Keratinocyte (primary cell): ENCODE data around the gene ANO10. TPM values are rescaled to one million over a fixed set of nuclear protein-coding genes. Genes with fewer than 3 reads are reported as not detected.

Experiments used
- DNase-seq: peaks from one replicate; pipeline ENCODE4 v3.0.0-alpha.2; 2011; ENCODE audit warnings: low read depth, missing footprints, low spot score
- FAIRE-seq: peaks from 2 replicates; lab custom pipeline; 2011; peaks lifted over from hg19 to GRCh38; lab: Jason Lieb, UNC
- H2AFZ ChIP-seq: 2 replicates; pipeline ENCODE4 v1.6.0; 2012; ENCODE audit warnings: low read length, control low read depth, inconsistent platforms; ENCODE audit not compliant: control insufficient read depth
- H3K27ac ChIP-seq: 2 replicates; pipeline ENCODE4 v1.5.1; 2011; ENCODE audit warnings: low read length; ENCODE audit not compliant: control insufficient read depth, insufficient read depth
- H3K27me3 ChIP-seq: 3 replicates; pipeline ENCODE4 v1.6.0; 2011; ENCODE audit warnings: low read length; ENCODE audit not compliant: control insufficient read depth, insufficient read depth; ENCODE audit errors: extremely low read depth
- H3K36me3 ChIP-seq, 2 experiments: 2 replicates in 1 of 2; 3 replicates in 1 of 2; pipeline ENCODE4 v1.5.1; 2011; ENCODE audit warnings: low read length in 2 of 2, mild to moderate bottlenecking in 1 of 2; ENCODE audit not compliant: control insufficient read depth in 2 of 2, insufficient read depth in 2 of 2; ENCODE audit errors: extremely low read depth in 1 of 2
- H3K4me1 ChIP-seq: 3 replicates; pipeline ENCODE4 v1.5.1; 2011; ENCODE audit warnings: low read length; ENCODE audit not compliant: control insufficient read depth, insufficient read depth; ENCODE audit errors: extremely low read depth
- H3K4me2 ChIP-seq: 3 replicates; pipeline ENCODE4 v1.6.0; 2011; ENCODE audit warnings: low read depth, low read length; ENCODE audit not compliant: control insufficient read depth, insufficient read depth; ENCODE audit errors: extremely low read depth
- H3K4me3 ChIP-seq, 3 experiments: fragments of 200-600 bp in 1 of 3; sonication (generic) in 1 of 3; 2 replicates in 2 of 3; 3 replicates in 1 of 3; pipeline ENCODE4 v1.5.1; 2011 to 2016; ENCODE audit warnings: low read length in 3 of 3, mild to moderate bottlenecking in 3 of 3, control low read depth in 2 of 3, inconsistent platforms in 1 of 3, low read depth in 1 of 3, mixed read lengths in 1 of 3, mixed run types in 1 of 3, moderate library complexity in 1 of 3; ENCODE audit not compliant: control insufficient read depth in 2 of 3, insufficient read depth in 2 of 3; ENCODE audit errors: extremely low read depth in 1 of 3
- H3K79me2 ChIP-seq: 2 replicates; pipeline ENCODE4 v1.6.0; 2012; ENCODE audit warnings: low read length; ENCODE audit not compliant: control insufficient read depth, insufficient read depth
- H3K9ac ChIP-seq: 3 replicates; pipeline ENCODE4 v1.6.0; 2011; ENCODE audit warnings: low read length; ENCODE audit not compliant: control insufficient read depth, insufficient read depth; ENCODE audit errors: extremely low read depth
- H3K9me1 ChIP-seq: 3 replicates; pipeline ENCODE4 v1.6.0; 2011; ENCODE audit warnings: low read length; ENCODE audit not compliant: control insufficient read depth, insufficient read depth; ENCODE audit errors: extremely low read depth
- H3K9me3 ChIP-seq: 2 replicates; pipeline ENCODE4 v1.5.1; 2012; ENCODE audit warnings: low read depth, low read length; ENCODE audit not compliant: control insufficient read depth
- H4K20me1 ChIP-seq: 3 replicates; pipeline ENCODE4 v1.6.0; 2011; ENCODE audit warnings: low read length; ENCODE audit not compliant: control insufficient read depth, insufficient read depth; ENCODE audit errors: extremely low read depth
- EZH2 ChIP-seq: IDR thresholded peaks from one replicate; pipeline ENCODE4 v1.6.1; 2012; ENCODE audit warnings: inconsistent platforms, mild to moderate bottlenecking, low read length, moderate library complexity
- dilution Hi-C: fragments of 300-500 bp; cut with MboI; formaldehyde crosslinking; loops from one replicate; pipeline ENCODE4 v1.7.0; 2020; ENCODE audit warnings: low sequenced_read_pairs; ENCODE audit not compliant: extremely low pct_ligation_motif_present
- polyA plus RNA-seq, 5 experiments: library from polyadenylated mRNA; depleted of rRNA in 3 of 5; stranded (reverse) in 3 of 5; stranded (forward) in 1 of 5; unstranded in 1 of 5; fragments of >200 nt; gene quantifications; 1 replicate in 1 of 5; 2 replicates in 3 of 5; 3 replicates in 1 of 5; pipeline versions ENCODE4 v1.2.1 to v1.2.3, GENCODE V29; 2011 to 2012; ENCODE audit warnings: missing spikeins in 2 of 5, low read depth in 1 of 5, low replicate concordance in 1 of 5
- TF ChIP-seq, protein P1 (sequence below), 3 experiments: IDR thresholded peaks in 1 of 3; conservative IDR thresholded peaks in 1 of 3; optimal IDR thresholded peaks in 1 of 3; 2 replicates in 2 of 3; 3 replicates in 1 of 3; pipeline versions ENCODE3 to v1.5.1; 2011; ENCODE audit warnings: low read length in 3 of 3, mild to moderate bottlenecking in 3 of 3, moderate library complexity in 2 of 3, control low read depth in 1 of 3, inconsistent platforms in 1 of 3; ENCODE audit not compliant: insufficient read depth in 2 of 3; ENCODE audit errors: extremely low read depth in 1 of 3

The ANO10 gene
- polyA plus RNA-seq, 1 donor (not counting 4 experiments of a cell fraction or from before 2014, with no cell fraction given): 48.8 TPM

- H3K9me1 ChIP-seq: no peaks in the 10 kb centered on the region
- H3K4me1 ChIP-seq: no peaks in the 10 kb centered on the region
- peaks cover 10% of the 10 kb centered on the region for H3K9me3 ChIP-seq
- TF ChIP-seq EZH2: no peak
- TF ChIP-seq, protein P1, sequence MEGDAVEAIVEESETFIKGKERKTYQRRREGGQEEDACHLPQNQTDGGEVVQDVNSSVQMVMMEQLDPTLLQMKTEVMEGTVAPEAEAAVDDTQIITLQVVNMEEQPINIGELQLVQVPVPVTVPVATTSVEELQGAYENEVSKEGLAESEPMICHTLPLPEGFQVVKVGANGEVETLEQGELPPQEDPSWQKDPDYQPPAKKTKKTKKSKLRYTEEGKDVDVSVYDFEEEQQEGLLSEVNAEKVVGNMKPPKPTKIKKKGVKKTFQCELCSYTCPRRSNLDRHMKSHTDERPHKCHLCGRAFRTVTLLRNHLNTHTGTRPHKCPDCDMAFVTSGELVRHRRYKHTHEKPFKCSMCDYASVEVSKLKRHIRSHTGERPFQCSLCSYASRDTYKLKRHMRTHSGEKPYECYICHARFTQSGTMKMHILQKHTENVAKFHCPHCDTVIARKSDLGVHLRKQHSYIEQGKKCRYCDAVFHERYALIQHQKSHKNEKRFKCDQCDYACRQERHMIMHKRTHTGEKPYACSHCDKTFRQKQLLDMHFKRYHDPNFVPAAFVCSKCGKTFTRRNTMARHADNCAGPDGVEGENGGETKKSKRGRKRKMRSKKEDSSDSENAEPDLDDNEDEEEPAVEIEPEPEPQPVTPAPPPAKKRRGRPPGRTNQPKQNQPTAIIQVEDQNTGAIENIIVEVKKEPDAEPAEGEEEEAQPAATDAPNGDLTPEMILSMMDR (optimal IDR thresholded peaks at IDR 0.05 in 1 of 3, IDR thresholded peaks at IDR 0.05 in 1 of 3, conservative IDR thresholded peaks at IDR 0.05 in 1 of 3; ENCODE audit: extremely low read depth in 1 of 3, insufficient read depth in 2 of 3, low read length in 3 of 3): no peak
- no peaks in the 10 kb centered on the region for H4K20me1 ChIP-seq
- no peak overlapping the region for H3K27ac ChIP-seq
- H3K4me2 ChIP-seq: no peak overlapping the region
- DNase-seq (no peak), FAIRE-seq (no peak)
- peaks cover 14 to 24% of the 10 kb centered on the region in 2 experiments for H3K36me3 ChIP-seq
- H2AFZ ChIP-seq: no peak overlapping the region
- H3K9ac ChIP-seq: no peak overlapping the region
- peaks cover 25% of the 10 kb centered on the region for H3K79me2 ChIP-seq
- dilution Hi-C loops: no loop called here
- no peaks in the 10 kb centered on the region for H3K27me3 ChIP-seq
- no peak overlapping the region for H3K4me3 ChIP-seq
Measured at GRCh38 chr3:43338295-43338694, 283.5 kb downstream of the ANO10 start.

GRCh38 chr3:43335799-43336198 is 286.0 kb downstream of the ANO10 start:
- dilution Hi-C loops: no loop called here
- Histone ChIP-seq H3K27ac (no peak overlapping the region), H3K9ac (no peak overlapping the region), H2AFZ (no peak overlapping the region), H4K20me1 (no peaks in the 10 kb centered on the region), H3K9me1 (no peaks in the 10 kb centered on the region), H3K4me1 (no peaks in the 10 kb centered on the region), H3K27me3 (no peaks in the 10 kb centered on the region), H3K4me3 (no peak overlapping the region), H3K9me3 (peaks cover 10% of the 10 kb centered on the region), H3K4me2 (no peak overlapping the region), H3K36me3 (peaks cover 10 to 17% of the 10 kb centered on the region in 2 experiments), H3K79me2 (peaks cover 34% of the 10 kb centered on the region)
- DNase-seq: no peak
- no peak for FAIRE-seq
- TF ChIP-seq, protein P1 (optimal IDR thresholded peaks at IDR 0.05 in 1 of 3, IDR thresholded peaks at IDR 0.05 in 1 of 3, conservative IDR thresholded peaks at IDR 0.05 in 1 of 3; ENCODE audit: extremely low read depth in 1 of 3, insufficient read depth in 2 of 3, low read length in 3 of 3): no peak
- no peak for TF ChIP-seq EZH2
